ENCODE data around the gene TEX19. TPM values are rescaled to one million over a fixed set of nuclear protein-coding genes. Genes with fewer than 3 reads are reported as not detected.

TEX19 gene, protein sequence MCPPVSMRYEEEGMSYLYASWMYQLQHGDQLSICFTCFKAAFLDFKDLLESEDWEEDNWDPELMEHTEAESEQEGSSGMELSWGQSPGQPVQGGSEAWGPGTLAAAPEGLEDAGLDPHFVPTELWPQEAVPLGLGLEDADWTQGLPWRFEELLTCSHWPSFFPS
- total RNA-seq = not detected

DNA sequence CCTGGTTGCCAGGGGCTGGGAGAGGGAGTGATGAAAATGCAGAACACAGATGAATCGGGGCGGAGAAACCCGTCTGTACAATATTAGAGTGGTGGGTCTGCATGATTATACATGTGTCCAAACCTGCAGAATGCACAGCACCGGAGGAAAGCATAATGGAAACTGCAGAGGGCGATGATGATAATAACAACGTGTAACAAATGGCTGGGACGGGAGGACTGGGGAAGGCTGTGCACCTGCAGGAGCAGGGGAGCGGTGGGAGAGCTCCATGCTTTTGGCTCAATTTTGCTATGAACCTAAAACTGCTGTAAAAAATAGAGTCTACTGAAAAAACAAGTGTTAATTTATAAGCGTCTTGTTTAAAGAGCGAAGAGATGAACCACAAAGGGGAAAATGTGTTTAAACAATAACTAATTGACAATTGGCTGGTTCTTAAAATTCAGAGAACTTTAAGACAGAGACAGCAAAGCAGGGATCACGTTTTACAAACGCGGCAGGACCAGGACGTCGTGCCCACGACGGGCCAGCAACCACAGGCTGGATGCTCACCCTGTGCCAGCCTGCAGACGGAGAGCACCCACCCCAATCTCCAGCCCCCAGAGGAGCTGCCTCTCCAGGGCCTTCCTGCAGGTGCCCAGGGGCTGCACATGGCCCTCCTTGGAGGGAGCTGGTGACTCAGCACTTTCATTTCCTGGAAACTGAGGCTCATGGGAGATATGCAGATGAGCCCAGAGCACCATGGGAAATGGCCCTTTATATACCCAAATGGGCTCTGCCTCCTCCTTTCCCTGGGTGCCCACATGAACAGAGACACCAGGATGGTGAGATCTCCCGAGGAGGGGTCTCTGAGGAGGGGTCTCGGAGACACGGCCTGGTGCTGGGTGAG is at the start of gene TEX19:
TSS of gene TEX19 (plus strand) at position 783 of the 886 bp plus-strand sequence. CDS start 2,904 bp downstream, outside the sequence.
- peak in 1 of 3 donors; percentile 54 for DNase-seq (ENCODE audit: low read depth in 2 of 3, low spot score in 2 of 3)

DNA sequence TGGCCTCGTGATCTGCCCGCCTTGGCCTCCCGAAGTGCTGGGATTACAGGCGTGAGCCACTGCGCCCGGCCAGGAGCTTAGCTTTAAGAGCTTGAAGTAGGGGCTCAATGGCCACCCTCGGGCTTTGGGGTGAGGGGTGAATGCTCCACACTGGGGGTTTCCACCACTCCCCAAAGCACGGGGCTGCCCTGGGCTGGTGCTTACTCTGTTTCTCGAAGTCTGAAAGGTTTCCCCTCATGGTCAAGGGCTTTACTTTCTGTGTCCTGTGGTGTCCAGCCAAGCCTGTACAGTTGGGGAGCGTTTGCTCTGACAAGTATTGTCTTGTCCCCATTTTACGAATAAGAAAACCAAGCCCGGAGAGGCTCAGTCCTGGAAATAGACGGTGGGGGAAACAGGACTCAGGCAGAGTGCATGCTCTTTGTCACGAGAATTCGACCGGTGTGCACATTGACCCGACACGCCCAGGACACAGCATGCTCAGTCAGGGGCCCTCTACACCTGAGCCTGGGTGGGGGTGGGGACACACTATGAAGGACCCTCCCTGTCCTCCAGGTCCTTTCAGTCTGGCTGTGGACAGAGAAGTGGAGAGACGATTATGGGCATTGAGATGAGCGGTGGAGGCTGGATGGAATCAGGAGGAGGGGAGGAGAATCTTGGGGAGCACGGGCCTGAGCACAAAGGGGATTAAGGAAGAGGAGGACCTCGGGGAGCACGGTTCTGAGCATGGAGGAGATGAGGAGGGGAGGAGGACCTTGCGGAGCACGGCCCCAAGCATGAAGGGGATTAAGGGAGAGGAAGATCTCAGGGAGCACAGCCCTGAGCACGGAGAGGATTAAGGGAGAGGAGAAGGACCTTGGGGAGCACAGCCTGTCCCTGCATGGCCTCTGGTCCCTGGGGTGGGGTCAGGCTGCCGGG is 49.1 kb upstream of the TEX19 start:
- DNase-seq (ENCODE audit: low read depth in 2 of 3, low spot score in 2 of 3) = no peak

DNA sequence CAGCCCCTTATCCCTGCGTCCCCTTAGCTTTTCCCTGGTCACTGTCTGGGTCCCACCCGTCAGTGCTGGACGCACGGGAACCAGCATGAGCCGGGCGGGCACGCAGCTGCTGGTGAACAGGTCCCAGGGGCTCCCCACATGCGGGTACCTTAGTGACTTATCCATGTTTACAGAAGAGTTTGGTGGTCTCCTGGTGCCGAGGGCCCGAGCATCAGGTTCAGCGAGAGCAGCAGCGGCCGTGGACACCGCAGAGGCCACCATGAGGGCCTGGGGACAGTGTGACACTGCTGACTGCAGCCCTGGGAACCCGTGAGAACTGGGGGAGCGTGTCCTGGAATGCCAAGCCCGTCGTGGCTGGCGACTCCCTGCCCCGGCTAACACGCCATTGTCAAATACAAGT is 48.2 kb upstream of the TEX19 start:
- DNase-seq (ENCODE audit: low read depth in 2 of 3, low spot score in 2 of 3) = no peak

DNA sequence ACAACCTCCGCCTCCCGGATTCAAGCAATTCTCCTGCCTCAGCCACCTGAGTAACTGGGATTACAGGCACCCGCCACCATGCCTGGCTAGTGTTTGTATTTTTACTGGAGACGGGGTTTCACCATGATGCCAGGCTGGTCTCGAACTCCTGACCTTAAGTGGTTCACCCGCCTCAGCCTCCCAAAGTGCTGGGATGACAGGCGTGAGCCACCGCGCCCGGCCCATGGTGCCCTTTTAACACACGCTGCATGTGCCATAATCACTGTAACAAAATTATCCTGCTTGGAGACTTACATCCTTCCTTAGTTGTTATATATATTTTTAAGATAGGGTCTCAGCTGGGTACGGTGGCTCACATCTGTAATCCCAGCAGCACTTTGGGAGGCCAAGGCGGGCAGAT is 47.1 kb upstream of the TEX19 start:
- DNase-seq (ENCODE audit: low read depth in 2 of 3, low spot score in 2 of 3) = no peak

DNA sequence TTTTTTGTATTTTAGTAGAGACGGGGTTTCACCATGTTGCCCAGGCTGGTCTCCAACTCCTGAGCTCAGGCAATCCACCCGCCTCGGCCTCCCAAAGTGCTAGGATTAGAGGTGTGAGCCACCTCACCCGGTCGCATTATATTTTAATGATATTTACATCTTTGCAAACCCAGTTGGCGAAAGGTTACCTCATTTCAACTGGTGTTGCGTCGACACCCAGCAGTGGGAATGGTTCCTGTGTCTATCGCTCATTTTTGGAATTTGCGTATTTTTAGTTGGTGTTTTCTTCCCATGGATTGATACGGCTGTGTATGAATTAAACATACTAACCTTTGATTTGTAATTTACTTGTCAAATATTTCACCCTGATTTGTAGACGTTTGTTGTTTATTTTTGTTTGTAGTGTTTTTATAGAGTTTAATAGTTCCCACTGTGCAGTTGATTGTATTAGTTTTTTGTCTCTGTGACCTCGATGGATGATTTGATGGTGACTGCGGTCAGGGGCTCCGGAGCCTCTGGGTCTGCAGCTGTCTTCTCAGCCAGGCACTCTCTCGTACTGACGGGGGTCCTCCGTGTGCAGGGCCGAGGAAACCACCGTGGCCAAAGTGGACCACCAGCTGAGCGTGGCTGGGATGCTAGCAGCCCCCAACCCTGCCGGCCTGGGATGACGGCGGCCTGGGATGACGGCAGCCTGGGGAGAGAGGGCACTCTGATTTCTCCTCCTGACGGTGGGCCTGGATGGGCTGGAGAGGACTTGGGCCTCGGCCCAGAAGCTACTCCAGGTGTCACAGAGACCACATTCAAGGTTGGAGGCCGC is 45.6 kb upstream of the TEX19 start:
- no peak for DNase-seq (ENCODE audit: low read depth in 2 of 3, low spot score in 2 of 3)

DNA sequence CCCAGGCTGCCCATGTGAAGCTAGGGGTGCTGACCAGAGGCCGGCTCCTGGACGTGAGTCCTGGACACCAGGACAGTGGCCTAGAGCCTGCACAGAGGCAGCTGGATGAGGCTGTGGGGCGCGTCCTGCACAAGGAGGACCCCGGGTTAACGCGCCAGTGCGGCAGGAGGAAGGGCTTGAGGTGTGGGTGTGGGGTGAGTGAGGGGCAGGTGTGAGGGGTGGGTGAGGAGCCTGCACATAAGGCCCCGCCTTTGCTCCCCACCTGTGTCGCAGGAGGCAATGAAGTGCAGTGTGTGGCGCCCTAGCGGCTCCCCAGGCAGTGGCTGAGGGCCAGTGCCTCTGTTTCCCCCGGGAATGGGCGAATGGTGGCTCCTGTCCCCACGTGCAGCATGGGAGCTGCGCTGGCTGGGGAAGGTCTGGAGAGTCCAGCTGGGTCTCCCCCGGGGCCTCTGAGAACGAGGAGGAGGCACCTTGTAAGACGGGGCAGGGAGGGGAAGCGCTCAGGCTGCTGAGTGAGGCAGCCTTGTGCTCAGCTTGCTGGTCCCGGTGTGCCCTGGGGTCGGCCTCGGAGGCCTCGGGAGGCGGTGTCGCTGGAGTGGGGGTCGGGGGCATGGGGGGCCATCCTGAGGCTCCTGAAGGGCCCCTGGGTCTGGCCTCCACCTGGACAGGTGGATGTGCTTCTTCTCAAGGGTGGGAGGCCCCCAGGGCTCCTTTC is 44.9 kb upstream of the TEX19 start:
- DNase-seq (ENCODE audit: low read depth in 2 of 3, low spot score in 2 of 3) = no peak

DNA sequence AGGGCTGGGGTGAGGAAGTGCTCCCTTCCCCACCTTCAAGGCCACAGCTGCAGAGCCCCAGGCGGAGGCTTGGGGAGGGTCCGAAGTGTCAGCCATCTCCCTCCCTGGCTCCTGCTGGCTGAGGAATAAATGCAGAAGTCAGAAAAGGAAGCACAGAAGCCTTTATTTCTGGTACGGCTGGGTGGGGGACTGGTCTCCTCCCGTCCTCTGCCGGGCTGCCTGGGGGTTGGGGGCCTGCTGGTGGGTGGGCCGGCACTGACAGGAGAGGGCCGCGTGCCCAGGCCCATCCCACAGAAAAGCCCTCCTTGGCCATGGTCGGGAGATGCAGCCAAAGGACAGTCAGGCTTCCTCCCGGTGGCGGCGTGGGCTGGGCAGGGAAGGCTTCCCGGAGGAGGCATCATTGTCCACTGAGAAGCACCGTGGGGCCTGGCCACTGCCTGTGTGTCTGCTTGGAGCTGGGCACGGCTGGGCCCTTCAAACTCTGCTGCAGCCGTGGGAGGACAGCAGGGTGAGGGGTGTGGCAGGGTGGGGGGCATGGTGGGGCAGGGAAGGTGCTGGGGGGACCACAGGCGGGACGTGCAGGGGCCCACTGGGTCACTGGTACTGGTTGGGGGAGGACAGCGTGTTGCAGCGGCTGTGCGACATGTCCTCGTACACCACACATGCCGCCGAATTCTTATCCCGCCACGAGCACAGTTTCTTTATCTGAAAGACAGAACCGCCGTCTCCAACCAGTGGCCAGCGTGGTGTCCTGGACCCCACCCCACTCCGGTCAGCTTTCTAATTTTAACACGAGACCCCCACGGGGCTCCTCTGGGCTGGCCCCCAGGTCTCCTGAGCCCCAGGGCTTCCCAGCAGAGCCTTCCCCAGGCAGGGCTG is 44.1 kb upstream of the TEX19 start:
- DNase-seq (ENCODE audit: low read depth in 2 of 3, low spot score in 2 of 3) = peak in 1 of 3 donors; percentile 73

DNA sequence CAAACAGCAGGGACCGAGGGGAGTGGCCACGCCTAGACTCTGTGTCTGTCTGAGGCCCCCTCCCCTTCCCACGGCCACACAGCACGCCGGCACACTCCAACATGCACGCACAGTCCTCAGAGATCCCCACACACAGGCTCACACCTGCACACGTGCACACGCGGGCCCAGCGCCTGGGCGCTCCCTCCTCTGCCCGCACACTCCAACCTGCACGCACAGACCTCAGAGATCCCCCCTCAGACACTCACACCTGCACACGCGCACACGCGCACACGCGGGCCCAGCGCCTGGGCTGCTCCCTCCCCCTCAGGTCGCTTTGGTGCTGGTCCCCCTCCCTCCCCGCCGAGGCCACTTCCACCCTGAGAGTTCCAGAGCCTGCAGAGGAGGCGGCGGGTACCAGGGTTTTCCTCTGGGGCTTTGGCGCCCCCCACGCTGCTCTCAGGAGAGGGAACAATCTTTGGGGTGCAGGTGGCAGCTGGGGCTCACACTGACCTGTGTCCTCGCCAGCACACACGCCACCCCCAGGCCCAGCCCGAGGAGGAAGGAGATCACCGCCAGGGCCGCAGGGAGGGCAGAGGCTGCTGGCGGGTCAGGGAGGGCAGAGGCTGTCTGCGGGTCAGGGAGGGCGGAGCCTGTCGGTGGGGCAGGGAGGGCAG is 43.2 kb upstream of the TEX19 start:
- DNase-seq (ENCODE audit: low read depth in 2 of 3, low spot score in 2 of 3) = no peak

DNA sequence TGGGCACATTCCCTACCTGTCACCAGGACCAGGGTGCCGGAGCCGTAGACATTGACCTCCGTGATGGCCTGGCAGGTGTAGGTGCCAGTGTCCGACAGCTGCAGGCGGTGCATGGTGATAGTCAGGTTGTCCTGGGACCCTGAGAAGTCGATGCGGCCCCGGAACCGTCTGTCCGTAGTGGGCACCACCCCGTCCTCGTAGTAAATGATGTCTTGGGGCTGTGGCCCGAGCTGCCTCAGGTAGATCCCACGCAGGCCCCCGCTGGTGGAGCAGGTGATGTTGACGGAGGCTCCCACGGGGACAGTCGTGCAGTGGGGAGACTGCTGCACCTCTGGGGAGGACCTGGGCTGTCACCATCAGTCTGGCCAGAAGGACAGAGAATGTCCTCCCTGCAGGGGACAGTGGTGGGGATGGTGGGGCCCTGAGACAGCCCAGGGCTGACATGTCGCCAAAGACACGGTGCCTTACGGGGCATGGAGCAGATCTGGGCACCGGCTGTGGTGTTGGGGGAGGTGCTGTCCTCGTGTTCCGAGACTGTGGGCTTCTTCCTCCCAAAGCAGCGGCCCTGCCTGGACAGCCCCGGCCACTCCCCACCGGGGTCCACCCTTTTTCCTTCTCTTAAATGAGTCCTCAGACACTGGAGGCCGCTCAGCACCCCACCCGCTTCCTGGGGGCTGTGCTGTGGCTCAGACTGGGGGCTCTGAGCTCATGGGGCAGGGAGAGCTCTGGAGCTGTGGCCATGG is 42.2 kb upstream of the TEX19 start:
- no peak for DNase-seq (ENCODE audit: low read depth in 2 of 3, low spot score in 2 of 3)

DNA sequence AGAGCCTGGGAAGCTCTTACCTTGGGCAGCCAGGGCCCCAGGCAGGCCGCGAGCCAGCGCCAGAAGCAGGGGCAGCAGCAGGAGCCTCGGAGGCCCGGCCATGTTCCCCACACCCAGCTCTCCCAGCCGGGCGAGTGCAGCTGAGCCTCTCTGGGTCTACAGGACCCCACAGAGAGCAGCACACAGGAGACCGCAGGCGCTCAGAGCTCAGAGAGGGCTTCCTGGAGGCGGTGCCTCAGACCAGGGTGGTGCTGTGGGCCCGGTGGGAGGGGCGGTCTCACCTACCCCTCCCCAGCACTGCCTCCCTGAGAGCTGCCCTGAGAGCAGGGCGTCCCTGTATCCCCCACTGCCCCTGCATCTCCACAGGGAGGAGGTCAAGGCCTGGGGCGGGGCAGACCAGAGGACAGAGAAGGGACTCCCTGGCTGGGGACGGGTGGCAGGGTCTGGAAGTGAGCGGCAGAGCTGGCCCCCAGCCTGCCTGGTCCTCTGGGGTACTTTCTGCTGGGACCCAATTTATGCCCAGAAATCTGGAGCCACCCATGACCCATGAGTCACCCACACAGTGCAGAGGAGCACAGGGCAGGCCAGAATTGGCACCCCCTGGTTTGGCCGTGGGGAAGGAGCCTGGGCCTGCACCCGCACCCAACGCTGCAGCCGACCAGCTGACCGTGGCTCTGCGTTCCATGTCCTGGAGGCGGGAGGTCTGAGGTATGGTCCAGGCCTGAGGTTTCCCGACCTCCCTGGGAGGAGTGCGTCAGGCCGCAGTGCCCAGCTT is 41.5 kb upstream of the TEX19 start, which contains the start of gene CD7:
TSS of gene CD7 (minus strand) at position 215 of the 775 bp plus-strand sequence. CDS start at position 102, 113 bp downstream.
- DNase-seq (ENCODE audit: low read depth in 2 of 3, low spot score in 2 of 3) = no peak

DNA sequence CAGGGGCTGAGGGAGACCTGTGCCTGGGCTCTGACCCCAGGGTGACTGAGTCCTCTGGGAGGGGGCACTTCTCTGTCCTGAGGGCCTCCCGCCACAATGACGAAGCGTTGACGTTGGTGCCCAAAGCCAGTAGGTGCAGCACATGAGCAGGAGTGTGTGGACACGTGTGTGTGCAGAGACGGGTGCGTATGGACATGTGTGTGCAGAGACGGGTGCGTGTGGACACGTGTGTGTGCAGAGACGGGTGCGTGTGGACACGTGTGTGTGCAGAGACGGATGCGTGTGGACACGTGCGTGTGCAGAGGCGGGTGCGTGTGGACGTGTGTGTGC is 40.9 kb upstream of the TEX19 start:
- DNase-seq (ENCODE audit: low read depth in 2 of 3, low spot score in 2 of 3) = no peak

DNA sequence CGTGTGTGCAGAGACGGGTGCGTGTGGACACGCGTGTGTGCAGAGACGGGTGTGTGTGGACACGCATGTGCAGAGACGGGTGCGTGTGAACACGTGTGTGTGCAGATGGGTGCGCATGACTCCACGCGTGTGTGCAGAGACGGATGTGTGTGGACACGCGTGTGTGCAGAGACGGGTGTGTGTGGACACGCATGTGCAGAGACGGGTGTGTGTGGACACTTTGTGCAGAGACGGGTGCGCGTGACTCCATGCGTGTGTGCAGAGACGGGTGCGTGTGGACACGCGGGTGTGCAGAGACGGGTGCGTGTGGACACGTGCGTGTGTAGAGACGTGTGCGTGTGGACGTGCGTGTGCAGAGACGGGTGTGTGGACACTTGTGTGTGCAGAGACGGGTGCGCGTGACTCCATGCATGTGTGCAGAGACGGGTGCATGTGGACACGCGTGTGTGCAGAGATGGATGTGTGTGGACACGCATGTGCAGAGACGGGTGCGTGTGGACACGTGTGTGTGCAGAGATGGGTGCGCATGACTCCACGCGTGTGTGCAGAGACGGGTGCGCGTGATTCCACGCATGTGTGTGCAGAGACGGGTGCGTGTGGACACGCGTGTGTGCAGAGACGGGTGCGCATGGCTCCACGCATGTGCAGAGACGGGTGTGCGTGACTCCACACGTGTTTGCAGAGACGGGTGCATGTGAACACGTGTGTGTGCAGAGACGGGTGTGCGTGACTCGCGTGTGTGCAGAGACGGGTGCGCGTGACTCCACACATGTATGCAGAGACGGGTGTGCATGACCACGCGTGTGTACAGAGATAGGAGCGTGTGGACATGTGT is 40.1 kb upstream of the TEX19 start:
- DNase-seq (ENCODE audit: low read depth in 2 of 3, low spot score in 2 of 3) = no peak

DNA sequence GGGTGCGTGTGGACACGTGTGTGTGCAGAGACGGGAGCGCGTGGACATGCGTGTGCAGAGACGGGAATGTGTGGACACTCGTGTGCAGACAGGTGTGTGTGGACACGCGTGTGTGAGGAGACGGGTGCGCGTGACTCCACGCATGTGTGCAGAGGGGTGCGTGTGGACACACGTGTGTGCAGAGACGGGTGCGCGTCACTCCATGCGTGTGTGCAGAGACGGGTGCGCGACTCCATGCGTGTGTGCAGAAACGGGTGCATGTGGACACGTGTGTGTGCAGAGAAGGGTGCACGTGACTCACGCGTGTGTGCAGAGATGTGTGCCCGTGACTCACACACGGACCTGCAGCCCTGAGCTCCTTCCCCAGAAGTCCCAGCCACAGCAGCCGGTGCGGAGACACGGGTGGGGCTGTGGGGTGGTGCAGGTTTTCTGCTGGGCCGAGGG is 39.4 kb upstream of the TEX19 start:
- no peak for DNase-seq (ENCODE audit: low read depth in 2 of 3, low spot score in 2 of 3)

DNA sequence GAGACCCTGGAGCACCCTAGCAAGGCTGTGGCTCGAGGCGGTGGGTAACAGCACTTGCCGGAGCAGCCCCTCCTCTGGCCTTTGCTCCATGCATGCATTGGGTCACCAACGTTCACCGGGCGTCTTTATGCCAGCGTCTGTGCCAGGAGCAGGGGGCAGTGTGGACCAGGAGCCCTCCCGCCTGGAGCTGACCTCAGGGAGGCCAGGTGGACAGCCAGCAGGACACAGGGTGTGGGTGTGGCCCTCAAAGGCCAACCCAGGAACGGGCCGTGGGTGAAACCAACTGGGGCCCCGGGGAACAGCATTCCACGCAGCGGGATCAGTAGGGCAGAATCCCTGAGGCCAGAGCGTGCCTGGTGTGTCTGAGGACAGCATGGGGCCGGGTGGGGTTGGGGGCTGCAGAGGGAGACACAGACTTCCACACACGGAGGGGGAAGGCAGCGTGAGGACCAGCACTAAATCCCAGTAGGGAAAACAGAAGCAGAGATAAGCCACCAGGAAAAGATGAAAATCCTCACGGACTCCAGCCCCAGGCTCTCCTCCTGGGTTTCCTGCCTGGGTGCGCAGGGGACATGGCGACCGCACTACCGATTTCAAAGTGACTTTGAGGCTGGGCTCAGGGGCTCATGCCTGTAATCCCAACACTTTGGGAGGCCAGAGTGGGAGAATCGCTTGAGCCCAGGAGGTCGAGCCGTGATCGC is 38.8 kb upstream of the TEX19 start:
- DNase-seq (ENCODE audit: low read depth in 2 of 3, low spot score in 2 of 3) = no peak
